Measurements from ENCODE around the gene CFAP46.
"Not testable (repeated sequence)": the region's sequence is repeated elsewhere in the genome, so short reads cannot be mapped to it uniquely, and the experiment has no call there.

The CFAP46 gene

GRCh38 chr10:132793871-132794849 lies 148.2 kb downstream of the CFAP46 start:
- no peak for DNase-seq (ENCODE audit: low spot score)
- Histone ChIP-seq H3K27ac (no peak overlapping the region), H3K4me3 (no peak overlapping the region)
- TF ChIP-seq CTCF (IDR thresholded peaks at IDR 0.05): no peak

- H3K4me3 ChIP-seq: no peak overlapping the region
- no peak for TF ChIP-seq CTCF (IDR thresholded peaks at IDR 0.05)
- no peak for DNase-seq (ENCODE audit: low spot score)
- no peak overlapping the region for H3K27ac ChIP-seq
Measured at GRCh38 chr10:132793213-132793612, 149.2 kb downstream of the CFAP46 start.

GRCh38 chr10:132792796-132793195 lies 149.6 kb downstream of the CFAP46 start:
- no peak overlapping the region for H3K4me3 ChIP-seq
- TF ChIP-seq CTCF (IDR thresholded peaks at IDR 0.05): no peak
- no peak for DNase-seq (ENCODE audit: low spot score)
- H3K27ac ChIP-seq: no peak overlapping the region

GRCh38 chr10:132792099-132792498 lies 150.3 kb downstream of the CFAP46 start:
- not testable (repeated sequence) for H3K27ac ChIP-seq; DNase-seq (ENCODE audit: low spot score); H3K4me3 ChIP-seq

- no peak overlapping the region for H3K4me3 ChIP-seq
- no peak for TF ChIP-seq CTCF (IDR thresholded peaks at IDR 0.05)
- no peak overlapping the region for H3K27ac ChIP-seq
- no peak for DNase-seq (ENCODE audit: low spot score)
Measured at GRCh38 chr10:132790934-132791829, 151.2 kb downstream of the CFAP46 start.

GRCh38 chr10:132790470-132790869 lies 151.9 kb downstream of the CFAP46 start:
- Histone ChIP-seq H3K4me3 (no peak overlapping the region), H3K27ac (no peak overlapping the region)
- no peak for DNase-seq (ENCODE audit: low spot score)
- TF ChIP-seq CTCF (IDR thresholded peaks at IDR 0.05): no peak

- DNase-seq (ENCODE audit: low spot score): no peak
- no peak overlapping the region for H3K27ac ChIP-seq
- TF ChIP-seq CTCF (IDR thresholded peaks at IDR 0.05): no peak
- H3K4me3 ChIP-seq: no peak overlapping the region
Measured at GRCh38 chr10:132789659-132790148, 152.7 kb downstream of the CFAP46 start.

All from coronary artery (tissue), 2 donors.